ENCODE data around the gene PRR33.

DNA sequence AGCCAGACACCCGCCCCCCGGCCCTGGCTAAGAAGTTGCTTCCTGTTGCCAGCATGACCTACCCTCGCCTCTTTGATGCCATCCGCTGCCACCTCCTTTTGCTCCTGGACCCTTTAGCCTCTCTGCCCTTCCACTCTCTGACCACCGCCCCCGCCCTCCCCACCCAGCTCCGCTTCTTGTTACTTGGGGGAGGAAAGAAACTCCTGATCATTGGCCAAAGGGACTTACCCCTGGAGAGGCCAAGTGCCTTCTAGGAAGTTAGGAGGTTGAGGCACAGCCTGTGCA lies at the start of gene PRR33:
- no peak for TF ChIP-seq SUZ12 (IDR thresholded peaks at IDR 0.05; ENCODE audit: extremely low read depth, insufficient read depth, insufficient read length)
- no peak for TF ChIP-seq ZNF274 (IDR thresholded peaks at IDR 0.05; ENCODE audit: low read depth, low read length)
